ENCODE measurements around the gene COPS7B.

- no peak for TF ChIP-seq GATA3 (IDR thresholded peaks at IDR 0.05; ENCODE audit: low read depth, low read length)
- TF ChIP-seq GATA2 (IDR thresholded peaks at IDR 0.05; ENCODE audit: low read depth, low read length): no peak
Measured at GRCh38 chr2:231737761-231738160, 48.5 kb upstream of the COPS7B start.
